DMS 273 treated with DMSO at 0.1 percent for 48 hours (cell line): ENCODE results near the gene CHDH.
A peak's percentile ranks its signal among the peaks of the same experiment; 100 is the strongest.

ENCODE experiments used
- DNase-seq: peaks from one replicate; lab custom pipeline; 2025; lab: John Stamatoyannopoulos, UW

CHDH gene, protein sequence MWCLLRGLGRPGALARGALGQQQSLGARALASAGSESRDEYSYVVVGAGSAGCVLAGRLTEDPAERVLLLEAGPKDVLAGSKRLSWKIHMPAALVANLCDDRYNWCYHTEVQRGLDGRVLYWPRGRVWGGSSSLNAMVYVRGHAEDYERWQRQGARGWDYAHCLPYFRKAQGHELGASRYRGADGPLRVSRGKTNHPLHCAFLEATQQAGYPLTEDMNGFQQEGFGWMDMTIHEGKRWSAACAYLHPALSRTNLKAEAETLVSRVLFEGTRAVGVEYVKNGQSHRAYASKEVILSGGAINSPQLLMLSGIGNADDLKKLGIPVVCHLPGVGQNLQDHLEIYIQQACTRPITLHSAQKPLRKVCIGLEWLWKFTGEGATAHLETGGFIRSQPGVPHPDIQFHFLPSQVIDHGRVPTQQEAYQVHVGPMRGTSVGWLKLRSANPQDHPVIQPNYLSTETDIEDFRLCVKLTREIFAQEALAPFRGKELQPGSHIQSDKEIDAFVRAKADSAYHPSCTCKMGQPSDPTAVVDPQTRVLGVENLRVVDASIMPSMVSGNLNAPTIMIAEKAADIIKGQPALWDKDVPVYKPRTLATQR

GRCh38 chr3:53846134-53846850 is at the start of gene CHDH, which contains the start of gene IL17RB:
TSS of gene CHDH (minus strand) at chr3:53846419. CDS start at chr3:53824008, 22,411 bp downstream.
TSS of gene IL17RB (plus strand) at chr3:53846568. CDS start at chr3:53846589, 21 bp downstream.
- no peak for DNase-seq

- DNase-seq = no peak
Observed at GRCh38 chr3:53892286-53892637, 46.0 kb upstream of the CHDH start.

- peak; percentile 90 for DNase-seq
Observed at GRCh38 chr3:53891497-53892285, 45.5 kb upstream of the CHDH start, which contains the start of gene SELENOK. TSS of gene SELENOK (minus strand) at chr3:53891859.

- no peak for DNase-seq
Observed at GRCh38 chr3:53890726-53891475, 44.7 kb upstream of the CHDH start.

DNA sequence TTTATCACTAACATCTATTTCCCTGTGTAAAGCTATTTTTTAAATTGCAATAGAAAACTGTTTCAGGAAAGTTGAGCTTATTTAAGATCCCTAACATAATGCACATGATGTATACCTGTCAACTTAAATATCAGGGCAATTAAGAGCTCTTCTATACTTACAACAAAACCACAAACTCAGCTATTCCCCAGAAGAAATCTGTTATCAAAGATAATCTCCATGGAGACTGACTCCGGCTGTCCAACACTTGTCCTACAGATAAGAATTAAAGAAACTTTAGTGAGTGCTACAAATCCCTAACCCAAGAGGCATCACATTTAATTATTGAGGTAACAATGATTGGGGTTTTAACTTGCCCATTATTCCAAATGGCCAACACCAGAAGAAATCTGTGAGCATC is 42.0 kb upstream of the CHDH start:
- no peak for DNase-seq

DNA sequence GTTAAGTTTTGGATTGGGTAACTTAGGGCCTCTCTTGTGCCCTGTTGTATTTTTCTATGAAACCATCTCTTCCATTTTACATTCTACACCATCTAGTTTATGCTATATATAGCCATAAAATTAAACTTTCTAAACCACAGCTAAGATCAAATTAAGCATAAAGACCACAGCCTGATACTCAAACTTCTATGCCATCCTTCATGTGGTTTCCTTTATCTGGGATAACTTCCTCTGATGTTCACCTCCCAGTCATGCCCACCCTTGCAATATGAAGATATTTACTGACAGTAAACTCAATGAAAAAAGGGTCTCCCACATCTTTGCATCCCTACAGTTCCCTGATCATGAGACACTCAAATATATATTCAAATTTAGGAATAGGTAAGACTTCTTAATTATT is 41.2 kb upstream of the CHDH start:
- DNase-seq = no peak

- DNase-seq = no peak
Observed at GRCh38 chr3:53885239-53885638, 39.0 kb upstream of the CHDH start.

- DNase-seq = no peak
Observed at GRCh38 chr3:53884623-53885022, 38.4 kb upstream of the CHDH start.

DNA sequence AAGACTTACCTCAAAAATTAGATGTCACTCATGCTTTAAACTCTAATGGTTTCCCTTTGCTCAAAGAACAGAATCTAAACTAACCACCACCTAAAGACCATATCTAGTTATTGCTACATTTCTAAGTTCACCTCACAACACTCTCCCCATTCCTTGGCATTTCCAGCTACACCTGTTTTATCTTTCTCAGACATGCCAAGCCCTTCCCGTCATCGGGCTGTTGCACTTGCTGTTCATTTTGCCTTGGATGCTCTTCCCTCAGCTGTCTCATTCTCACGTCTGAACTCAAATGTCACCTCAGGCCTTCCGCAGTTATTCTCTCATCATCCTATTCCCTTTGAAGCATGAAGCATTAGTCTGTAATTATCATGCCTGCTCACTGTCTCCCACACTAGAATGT is 36.8 kb upstream of the CHDH start:
- no peak for DNase-seq

GRCh38 chr3:53881691-53882593 is 35.7 kb upstream of the CHDH start, which contains the start of gene ACTR8:
TSS of gene ACTR8 (minus strand) at chr3:53882152. CDS start at chr3:53882101, 51 bp downstream.
- peak; percentile 6 for DNase-seq

DNA sequence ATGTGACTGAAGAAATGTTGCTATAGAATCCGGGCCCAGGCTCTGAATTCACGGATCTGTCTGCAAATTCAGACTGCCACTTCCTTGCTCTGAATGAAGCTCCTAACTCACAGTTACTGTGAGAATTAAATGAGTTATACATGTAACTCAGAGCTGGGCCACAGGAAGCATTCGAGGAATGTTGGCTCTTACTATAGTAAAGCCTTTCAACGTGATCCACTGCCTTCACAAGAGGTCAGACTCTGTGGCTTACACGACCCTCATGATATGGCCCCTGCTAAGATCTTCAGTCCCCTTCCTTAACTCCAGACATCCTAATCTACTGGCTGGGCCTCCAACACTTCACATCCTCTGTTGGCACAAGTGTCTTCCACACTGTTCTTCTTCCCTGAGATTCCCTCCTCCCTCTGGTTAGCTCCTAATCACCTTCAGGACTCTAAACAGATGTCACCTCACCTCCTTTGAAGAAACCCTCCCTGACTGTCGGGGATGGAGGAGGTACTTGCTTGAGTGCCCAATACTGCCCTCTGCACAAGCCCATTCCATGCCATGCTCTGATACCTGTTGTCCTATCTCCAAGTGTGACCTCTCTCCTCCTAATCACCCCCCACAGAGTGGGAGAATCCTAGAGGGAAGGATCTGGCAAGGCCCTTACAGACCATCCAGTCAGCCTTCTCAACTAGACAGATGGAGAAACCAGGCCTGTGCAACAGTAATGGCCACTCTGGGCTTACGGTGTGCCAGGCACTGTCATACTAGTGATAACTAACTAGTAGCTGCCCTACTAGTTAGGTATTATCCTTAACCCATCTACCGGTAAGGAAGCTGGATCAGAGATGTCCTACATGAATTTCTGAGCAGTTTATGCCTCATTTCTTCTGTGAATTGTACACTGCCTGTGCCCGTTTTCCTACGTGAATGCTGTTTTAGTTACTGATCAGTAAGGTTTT is 34.5 kb upstream of the CHDH start:
- no peak for DNase-seq

DNA sequence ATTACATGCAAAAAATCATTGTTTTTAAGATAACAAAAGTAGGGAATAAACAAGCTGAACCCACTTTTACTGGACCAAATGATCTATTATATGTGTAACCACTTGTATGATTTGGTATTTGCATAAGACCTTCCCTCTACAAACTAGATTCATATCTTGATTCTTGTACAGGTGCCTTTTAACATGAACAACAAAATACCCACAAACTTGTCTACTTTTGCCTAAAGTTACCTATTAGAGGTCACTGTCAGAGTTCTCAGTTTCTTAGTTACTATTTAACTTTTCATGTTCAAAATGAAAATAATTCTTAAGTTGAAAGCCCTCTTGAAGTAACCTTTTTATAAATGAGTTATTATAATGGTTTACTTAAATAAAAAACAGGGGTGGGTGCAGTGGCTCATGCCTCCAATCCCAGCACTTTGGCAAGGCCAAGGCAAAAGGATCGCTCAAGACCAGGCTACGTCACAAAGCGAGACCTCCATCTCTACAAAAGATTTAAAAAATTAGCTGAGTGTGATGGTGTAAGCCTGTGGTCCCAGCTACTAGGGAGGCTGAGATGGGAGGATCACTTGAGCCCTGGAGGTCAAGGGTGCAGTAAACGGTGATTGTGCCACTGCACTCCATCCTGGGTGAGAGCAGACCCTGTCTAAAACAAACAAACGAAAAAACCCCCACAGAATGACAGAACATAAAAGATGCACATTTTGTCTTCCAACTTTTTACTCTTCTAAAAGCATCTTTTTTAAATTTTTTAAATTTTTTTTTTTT is 19.7 kb upstream of the CHDH start:
- DNase-seq = no peak

GRCh38 chr3:53863145-53863544 is 16.9 kb upstream of the CHDH start:
- no peak for DNase-seq

DNA sequence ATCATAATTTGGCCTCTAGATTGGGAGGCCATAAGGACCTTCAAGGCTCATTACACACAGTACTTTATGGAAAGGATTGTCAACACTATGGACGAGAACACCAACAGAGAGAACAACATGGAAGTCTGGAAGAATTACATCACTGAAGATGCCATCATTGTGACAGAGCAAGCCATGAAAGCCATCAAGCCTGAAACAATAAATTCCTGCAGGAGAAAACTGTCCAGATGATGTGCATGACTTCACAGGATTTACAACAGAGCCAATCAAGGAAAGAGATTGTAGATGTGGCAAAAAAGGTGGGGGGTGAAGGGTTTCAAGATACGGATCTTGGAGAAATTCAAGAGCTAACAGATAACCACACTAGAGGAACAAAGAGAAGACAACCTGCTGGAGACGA is 16.0 kb upstream of the CHDH start:
- DNase-seq = no peak

DNA sequence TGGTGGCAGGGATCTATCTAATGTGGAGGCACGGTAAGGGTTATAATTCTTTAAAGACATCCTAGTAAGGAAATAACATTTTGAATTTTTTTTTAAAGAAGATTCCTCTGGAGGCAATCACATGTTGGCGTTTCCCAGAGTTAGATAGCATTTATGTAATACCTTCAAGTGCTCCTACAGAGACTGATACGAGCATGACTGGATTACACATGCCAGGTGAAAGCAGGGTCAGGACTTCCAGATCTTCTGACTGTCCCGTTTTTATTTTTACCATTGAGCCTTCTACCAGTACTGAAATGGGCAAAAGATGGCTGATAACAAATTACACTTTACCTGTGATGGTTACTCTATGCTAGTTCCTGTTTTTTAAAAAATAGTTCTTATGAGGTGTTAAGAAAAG is 14.0 kb upstream of the CHDH start:
- DNase-seq = no peak

DNA sequence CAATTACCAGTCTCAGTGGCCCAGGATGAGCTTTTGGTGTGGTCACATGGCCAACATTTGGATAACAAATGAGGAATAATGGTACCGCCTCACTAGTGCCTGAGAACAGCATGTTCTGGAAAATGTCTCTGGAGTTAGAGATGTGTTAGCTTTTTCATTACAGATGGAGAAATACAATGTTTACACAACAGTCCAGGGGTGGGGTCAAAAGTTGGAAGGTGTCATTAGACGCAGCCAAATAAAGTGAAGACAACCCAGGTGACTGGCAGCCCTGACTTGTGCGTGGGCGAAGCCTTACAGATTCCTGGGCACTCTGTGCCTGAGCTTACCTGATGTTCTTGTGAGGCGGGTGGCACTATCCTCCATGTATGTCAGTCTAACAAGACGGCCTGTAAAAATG is 13.0 kb upstream of the CHDH start:
- DNase-seq = no peak

DNA sequence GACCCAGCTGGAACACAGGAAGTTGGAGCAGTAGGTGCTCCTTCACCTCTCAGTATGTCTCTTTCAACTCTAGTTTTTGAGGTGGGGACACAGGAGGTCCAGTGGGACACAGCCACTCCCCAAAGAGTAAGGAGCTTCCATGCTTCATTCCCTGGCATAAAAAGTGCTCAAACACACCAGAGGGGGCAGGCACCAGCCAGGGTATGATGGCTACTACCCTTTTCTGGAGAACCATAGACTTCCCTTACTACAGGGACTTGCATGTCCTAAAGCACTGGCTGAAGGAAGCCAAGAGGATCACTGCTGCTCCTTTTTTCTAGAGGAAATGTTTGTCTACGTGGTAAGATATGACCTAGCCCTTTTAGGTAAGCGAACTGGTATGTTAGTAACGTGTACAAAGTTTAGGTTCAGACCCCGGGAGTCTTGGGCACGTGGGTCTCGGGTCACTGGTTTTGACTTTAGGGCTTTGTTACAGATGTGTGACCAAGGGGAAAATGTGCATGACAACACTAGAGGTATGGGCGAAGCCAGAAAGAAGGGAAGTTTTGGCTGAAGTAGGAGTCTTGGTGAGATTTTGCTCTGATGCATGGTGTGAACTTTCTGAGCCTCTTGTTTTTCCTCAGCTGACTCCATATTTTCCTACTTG is 12.0 kb upstream of the CHDH start:
- no peak for DNase-seq

DNA sequence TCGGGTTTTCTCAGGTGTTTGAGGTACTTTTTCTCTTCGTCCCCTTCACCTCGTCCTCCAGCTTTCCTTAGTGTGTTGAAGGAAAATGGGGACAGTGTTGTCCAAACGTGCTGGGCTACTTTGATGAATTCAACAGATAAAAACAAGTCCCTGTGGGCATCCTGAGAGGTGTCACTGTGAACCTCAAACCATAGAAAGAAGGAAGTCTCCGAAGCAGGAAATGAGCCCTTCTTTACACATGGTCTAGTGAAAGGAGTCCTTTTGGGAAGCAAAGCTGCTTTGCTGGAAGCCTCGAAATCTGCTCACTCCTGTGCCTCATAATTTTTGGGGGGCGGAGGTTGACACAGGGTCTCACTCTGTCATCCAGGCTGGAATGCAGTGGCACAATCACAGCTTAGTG is 10.7 kb upstream of the CHDH start:
- no peak for DNase-seq
